Activated B cell treated with CpG ODN at 0.5 μM for 24 hours (primary cell): ENCODE data around the gene IVD. TPM values are rescaled to one million over a fixed set of nuclear protein-coding genes. Genes with fewer than 3 reads are reported as not detected.

Experiments used
- ATAC-seq: fragments of 200-7000 bp; cut with Tn5 transposase; one replicate; pipeline ENCODE4 v1.10.0; 2021; ENCODE audit warnings: low read depth, mild to moderate bottlenecking, moderate library complexity
- CTCF ChIA-PET: fragments of 350-600 bp; sonication (Branson Sonifier 250); formaldehyde crosslinking; loops from one replicate; lab custom pipeline; 2021; ENCODE audit warnings: antibody characterized with exemption; lab: Charles Lee
- POLR2A ChIA-PET: fragments of 350-600 bp; sonication (Branson Sonifier 250); formaldehyde crosslinking; loops from one replicate; lab custom pipeline; 2021; ENCODE audit warnings: antibody characterized with exemption; lab: Charles Lee
- DNase-seq: peaks from one replicate; pipeline ENCODE4 v3.0.0; 2022
- H3K27ac Mint-ChIP-seq: one replicate; pipeline ENCODE4 v1.8.0; 2020; ENCODE audit warnings: mixed read lengths
- H3K27me3 Mint-ChIP-seq: one replicate; pipeline ENCODE4 v1.8.0; 2021; ENCODE audit warnings: mixed read lengths
- H3K36me3 Mint-ChIP-seq: one replicate; pipeline ENCODE4 v1.8.0; 2021; ENCODE audit warnings: low read depth, mixed read lengths
- H3K4me1 Mint-ChIP-seq: one replicate; pipeline ENCODE4 v1.8.0; 2021; ENCODE audit warnings: mixed read lengths
- H3K4me3 Mint-ChIP-seq: one replicate; pipeline ENCODE4 v1.8.0; 2020; ENCODE audit warnings: mild to moderate bottlenecking, mixed read lengths
- H3K9me3 Mint-ChIP-seq: one replicate; pipeline ENCODE4 v1.8.0; 2020; ENCODE audit warnings: mixed read lengths
- intact Hi-C: fragments of 100-400 bp; cut with micrococcal nuclease; formaldehyde crosslinking; loops from one replicate; pipeline ENCODE4 v1.15.1; 2024
- total RNA-seq: library from RNA; stranded (reverse); gene quantifications from 2 replicates; pipeline ENCODE4 v1.2.3, GENCODE V29; 2022
- TF ChIP-seq, protein P1 (sequence below): fragments of 200-600 bp; IDR thresholded peaks from one replicate; pipeline ENCODE4 v1.8.0; 2022; ENCODE audit warnings: antibody characterized with exemption, mild to moderate bottlenecking

The IVD gene
- total RNA-seq, 1 donor from 2014 or later = 76.7 TPM

DNA sequence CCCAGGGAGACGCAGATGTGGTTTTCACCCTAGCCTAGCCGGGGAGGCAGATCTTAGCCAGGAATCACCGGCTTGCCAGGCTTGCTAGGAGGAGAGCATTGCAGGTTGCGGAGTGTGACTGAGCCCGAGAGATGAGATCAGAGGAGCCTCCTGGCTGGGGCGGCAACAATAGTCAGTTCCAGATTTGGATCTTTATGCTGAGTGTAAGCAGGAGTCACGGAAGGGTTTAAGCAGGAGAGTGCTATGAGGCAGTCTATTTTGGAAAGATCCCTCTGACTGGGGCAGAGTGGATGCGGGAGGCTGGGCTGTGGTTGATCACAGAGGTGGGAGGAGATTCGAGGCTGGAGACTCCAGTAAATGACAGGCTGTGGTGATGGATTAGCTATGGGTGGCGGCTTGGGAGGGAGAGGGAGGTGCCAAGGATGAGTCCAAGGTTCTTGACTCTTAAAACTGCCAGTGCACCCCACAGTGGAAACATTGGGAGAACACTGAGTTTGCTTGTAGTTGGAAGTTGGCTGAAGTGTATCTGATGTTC is 24.7 kb downstream of the IVD start:
- no peak for ATAC-seq
- CTCF ChIA-PET = no interaction called here
- no peak overlapping the region for H3K4me3 Mint-ChIP-seq
- no peaks in the 10 kb centered on the region for H3K9me3 Mint-ChIP-seq
- intact Hi-C loops = loop anchor here (10.0 kb wide), 1 partner anchor 646 kb away; the partner anchor contains the start of gene FSIP1
- POLR2A ChIA-PET = no interaction called here
- no peak for DNase-seq
- H3K27me3 Mint-ChIP-seq = peaks cover 1% of the 10 kb centered on the region
- peaks cover 1% of the 10 kb centered on the region for H3K4me1 Mint-ChIP-seq
- TF ChIP-seq, protein P1, sequence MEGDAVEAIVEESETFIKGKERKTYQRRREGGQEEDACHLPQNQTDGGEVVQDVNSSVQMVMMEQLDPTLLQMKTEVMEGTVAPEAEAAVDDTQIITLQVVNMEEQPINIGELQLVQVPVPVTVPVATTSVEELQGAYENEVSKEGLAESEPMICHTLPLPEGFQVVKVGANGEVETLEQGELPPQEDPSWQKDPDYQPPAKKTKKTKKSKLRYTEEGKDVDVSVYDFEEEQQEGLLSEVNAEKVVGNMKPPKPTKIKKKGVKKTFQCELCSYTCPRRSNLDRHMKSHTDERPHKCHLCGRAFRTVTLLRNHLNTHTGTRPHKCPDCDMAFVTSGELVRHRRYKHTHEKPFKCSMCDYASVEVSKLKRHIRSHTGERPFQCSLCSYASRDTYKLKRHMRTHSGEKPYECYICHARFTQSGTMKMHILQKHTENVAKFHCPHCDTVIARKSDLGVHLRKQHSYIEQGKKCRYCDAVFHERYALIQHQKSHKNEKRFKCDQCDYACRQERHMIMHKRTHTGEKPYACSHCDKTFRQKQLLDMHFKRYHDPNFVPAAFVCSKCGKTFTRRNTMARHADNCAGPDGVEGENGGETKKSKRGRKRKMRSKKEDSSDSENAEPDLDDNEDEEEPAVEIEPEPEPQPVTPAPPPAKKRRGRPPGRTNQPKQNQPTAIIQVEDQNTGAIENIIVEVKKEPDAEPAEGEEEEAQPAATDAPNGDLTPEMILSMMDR = no peak
- H3K27ac Mint-ChIP-seq = no peak overlapping the region
- peaks cover 5% of the 10 kb centered on the region for H3K36me3 Mint-ChIP-seq

GRCh38 chr15:40435023-40435709 is 29.6 kb downstream of the IVD start:
- peaks cover 2% of the 10 kb centered on the region for H3K36me3 Mint-ChIP-seq
- peak overlapping the region; percentile 59 for H3K4me3 Mint-ChIP-seq
- ATAC-seq = no peak
- CTCF ChIA-PET = interaction anchor here (0.9 to 1.0 kb wide), 2 partner anchors 13 to 92 kb away, joined by 3 read pairs; no protein-coding TSS in a partner anchor
- DNase-seq = no peak
- POLR2A ChIA-PET = interaction anchor here (0.5 to 0.6 kb wide), 2 partner anchors 45 to 72 kb away, joined by 3 to 8 read pairs; no protein-coding TSS in a partner anchor
- peaks cover 37% of the 10 kb centered on the region for H3K4me1 Mint-ChIP-seq
- intact Hi-C loops = loop anchor here (10.0 kb wide), 1 partner anchor 650 kb away; the partner anchor contains the start of gene FSIP1
- no peaks in the 10 kb centered on the region for H3K9me3 Mint-ChIP-seq
- TF ChIP-seq, protein P1 = no peak
- peaks cover 27% of the 10 kb centered on the region for H3K27me3 Mint-ChIP-seq
- H3K27ac Mint-ChIP-seq = no peak overlapping the region

DNA sequence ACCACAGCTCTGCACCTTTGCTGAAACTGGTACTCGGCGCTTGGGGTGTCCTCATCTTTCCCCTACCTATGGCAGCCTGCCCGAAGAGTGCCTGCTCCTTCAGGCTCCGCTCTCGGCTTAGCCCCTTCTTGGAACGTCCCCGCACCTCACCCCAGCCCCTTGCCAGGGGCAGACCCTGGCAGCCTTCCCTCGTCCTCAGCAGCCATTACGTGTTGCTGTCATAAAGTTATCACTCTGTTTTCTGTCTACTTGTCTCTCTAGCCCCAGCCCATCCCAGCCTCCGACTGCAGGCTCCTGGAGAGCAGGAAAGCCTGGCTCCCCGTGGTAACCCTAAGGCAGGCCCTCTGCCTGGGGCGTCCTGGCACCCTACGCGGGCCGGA is 30.1 kb downstream of the IVD start:
- intact Hi-C loops = loop anchor here (10.0 kb wide), 1 partner anchor 651 kb away; the partner anchor contains the start of gene FSIP1
- Mint-ChIP-seq H3K9me3 (no peaks in the 10 kb centered on the region), H3K27ac (no peak overlapping the region), H3K36me3 (peaks cover 2% of the 10 kb centered on the region), H3K27me3 (peaks cover 27% of the 10 kb centered on the region), H3K4me3 (peak overlapping the region; percentile 59), H3K4me1 (peaks cover 39% of the 10 kb centered on the region)
- ATAC-seq (no peak), DNase-seq (no peak)
- ChIA-PET POLR2A (interaction anchor here (0.5 kb wide), 1 partner anchor 73 kb away, joined by 8 read pairs; no protein-coding TSS in a partner anchor), CTCF (interaction anchor here (0.9 to 1.0 kb wide), 2 partner anchors 14 to 92 kb away, joined by 3 read pairs; no protein-coding TSS in a partner anchor)
- TF ChIP-seq, protein P1 = no peak

DNA sequence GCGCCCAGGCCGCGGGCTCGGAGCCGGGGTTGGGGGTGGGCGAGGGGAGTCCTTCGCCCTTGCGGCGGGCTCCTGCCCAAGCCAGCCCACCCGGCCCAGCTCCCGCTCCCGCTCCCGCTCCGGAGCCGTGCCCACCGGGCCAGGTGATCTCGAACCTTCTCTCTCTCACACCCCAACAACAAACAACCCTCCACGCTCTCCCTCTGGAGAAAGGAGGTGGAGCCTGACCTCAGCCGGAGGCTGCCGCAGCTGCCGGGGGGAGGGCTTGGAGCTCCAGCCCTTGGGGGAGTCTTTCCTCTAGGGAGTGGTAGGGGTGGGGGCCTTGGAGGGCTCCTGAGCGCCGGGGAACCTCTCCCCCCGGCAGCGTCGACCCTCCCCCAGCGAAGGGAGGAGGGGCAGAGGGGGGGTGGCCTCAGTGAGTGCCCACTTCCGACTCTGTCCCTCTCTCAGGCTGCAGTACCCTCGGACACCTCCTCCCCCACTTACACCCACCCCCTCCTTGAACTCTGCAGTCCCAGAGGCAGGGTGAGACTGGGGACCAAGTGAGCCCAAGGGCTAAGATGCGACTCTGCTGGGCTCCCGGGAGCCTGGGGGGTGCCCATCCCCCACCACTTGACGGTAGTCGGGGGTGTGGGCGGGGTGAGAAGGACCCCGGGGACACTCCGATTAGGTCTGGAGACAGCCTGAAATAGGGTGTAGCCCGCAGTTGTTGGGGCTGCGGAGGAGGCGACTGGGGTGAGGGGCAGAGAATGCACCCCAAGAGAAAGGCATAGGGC is 30.7 kb downstream of the IVD start:
- intact Hi-C loops = loop anchor here (10.0 kb wide), 1 partner anchor 652 kb away; the partner anchor contains the start of gene FSIP1
- ChIA-PET POLR2A (interaction anchor here (0.5 kb wide), 1 partner anchor 73 kb away, joined by 8 read pairs; no protein-coding TSS in a partner anchor), CTCF (interaction anchor here (1.0 kb wide), 1 partner anchor 14 kb away, joined by 3 read pairs; no protein-coding TSS in a partner anchor)
- Mint-ChIP-seq H3K9me3 (no peaks in the 10 kb centered on the region), H3K4me1 (peaks cover 39% of the 10 kb centered on the region), H3K36me3 (peaks cover 2% of the 10 kb centered on the region), H3K27ac (no peak overlapping the region), H3K4me3 (peak overlapping the region; percentile 60), H3K27me3 (peaks cover 27% of the 10 kb centered on the region)
- ATAC-seq = no peak
- TF ChIP-seq, protein P1 = no peak
- peak; percentile 34 for DNase-seq
